GM13977 (cell line): ENCODE results near the gene AKNA.

Source experiments
- DNase-seq: peaks from one replicate; pipeline ENCODE4 v3.0.0; 2012; ENCODE audit warnings: low spot score
- CTCF ChIP-seq: IDR thresholded peaks from 2 replicates; pipeline ENCODE4 v1.5.1; 2012; ENCODE audit warnings: mild to moderate bottlenecking, control low read depth; ENCODE audit not compliant: insufficient read depth; ENCODE audit errors: extremely low read depth, missing control alignments
- in situ Hi-C: fragments of 300-500 bp; cut with MboI; formaldehyde crosslinking; loops from one replicate; pipeline ENCODE4 v1.12.0; 2022; ENCODE audit warnings: low sequenced_read_pairs, low pct_unique_long_range_greater_than_20kb, mixed read lengths, inconsistent platforms; ENCODE audit not compliant: unreplicated experiment

The AKNA gene

GRCh38 chr9:114407889-114408288 is 20.1 kb upstream of the AKNA start:
- no peak for TF ChIP-seq CTCF
- in situ Hi-C loops, result loop anchor here (5.0 to 25.0 kb wide), 2 partner anchors 244 to 604 kb away; no protein-coding TSS in a partner anchor

GRCh38 chr9:114406441-114406840 is 18.7 kb upstream of the AKNA start:
- no peak for TF ChIP-seq CTCF
- in situ Hi-C loops, result loop anchor here (5.0 to 25.0 kb wide), 2 partner anchors 246 to 606 kb away; no protein-coding TSS in a partner anchor
- no peak for DNase-seq

More at GRCh38 chr9:114407889-114408288, 20.1 kb upstream of the AKNA start:
- no peak for DNase-seq

GRCh38 chr9:114405294-114406034 is 17.7 kb upstream of the AKNA start:
- peak; percentile 89 for DNase-seq
- TF ChIP-seq CTCF, result peak; percentile 83
- in situ Hi-C loops, result loop anchor here (5.0 to 25.0 kb wide), 2 partner anchors 247 to 607 kb away; no protein-coding TSS in a partner anchor

- no peak for DNase-seq
- TF ChIP-seq CTCF, result no peak
- in situ Hi-C loops, result loop anchor here (25.0 kb wide), 1 partner anchor 608 kb away; no protein-coding TSS in a partner anchor
Measured at GRCh38 chr9:114404531-114404930, 16.7 kb upstream of the AKNA start.

GRCh38 chr9:114403153-114403756 is 15.5 kb upstream of the AKNA start:
- TF ChIP-seq CTCF, result no peak
- in situ Hi-C loops, result loop anchor here (25.0 kb wide), 1 partner anchor 609 kb away; no protein-coding TSS in a partner anchor
- no peak for DNase-seq

GRCh38 chr9:114401344-114401743 is 13.6 kb upstream of the AKNA start:
- in situ Hi-C loops, result loop anchor here (25.0 kb wide), 1 partner anchor 611 kb away; no protein-coding TSS in a partner anchor
- TF ChIP-seq CTCF, result no peak

More at GRCh38 chr9:114401344-114401743, 13.6 kb upstream of the AKNA start:
- no peak for DNase-seq
